PFSK-1 (cell line): ENCODE results near the gene PEX12.

Experiments used
- FOXP2 ChIP-seq: optimal IDR thresholded peaks from 2 replicates; pipeline ENCODE3; 2011; ENCODE audit warnings: borderline replicate concordance, control low read depth, inconsistent platforms; ENCODE audit not compliant: insufficient read depth; ENCODE audit errors: extremely low read length, extremely low read depth
- POLR2AphosphoS5 ChIP-seq: IDR thresholded peaks from 2 replicates; pipeline ENCODE4 v1.6.1; 2012; ENCODE audit warnings: low read depth, mild to moderate bottlenecking, control low read depth, low read length, moderate library complexity
- REST ChIP-seq, 2 experiments: IDR thresholded peaks; 2 replicates each; pipeline versions ENCODE4 v1.6.1 to v1.8.0; 2011 to 2012; ENCODE audit warnings: low read depth in 2 of 2, low read length in 2 of 2, control low read depth in 1 of 2, inconsistent platforms in 1 of 2, mild to moderate bottlenecking in 1 of 2, moderate library complexity in 1 of 2; ENCODE audit not compliant: insufficient read depth in 1 of 2
- SIN3A ChIP-seq: IDR thresholded peaks from 2 replicates; pipeline ENCODE4 v1.6.1; 2012; ENCODE audit warnings: mild to moderate bottlenecking, low read length, moderate library complexity, borderline replicate concordance; ENCODE audit not compliant: insufficient read depth
- TAF1 ChIP-seq: IDR thresholded peaks from 2 replicates; pipeline ENCODE4 v1.6.1; 2012; ENCODE audit warnings: low read length, control low read depth, borderline replicate concordance; ENCODE audit not compliant: insufficient read depth

Gene PEX12

GRCh38 chr17:35605678-35606077, 27.3 kb upstream of the PEX12 start:
- TF ChIP-seq SIN3A (no peak), POLR2AphosphoS5 (no peak), REST (IDR thresholded peaks at IDR 0.05; ENCODE audit: insufficient read depth in 1 of 2, low read depth in 2 of 2, low read length in 2 of 2) (no peak), TAF1 (no peak), FOXP2 (no peak)

GRCh38 chr17:35603674-35604073, 25.3 kb upstream of the PEX12 start:
- no peak for TF ChIP-seq POLR2AphosphoS5
- no peak for TF ChIP-seq SIN3A
- no peak for TF ChIP-seq FOXP2
- TF ChIP-seq REST (IDR thresholded peaks at IDR 0.05; ENCODE audit: insufficient read depth in 1 of 2, low read depth in 2 of 2, low read length in 2 of 2) = no peak
- TF ChIP-seq TAF1 = no peak

- TF ChIP-seq REST (IDR thresholded peaks at IDR 0.05; ENCODE audit: insufficient read depth in 1 of 2, low read depth in 2 of 2, low read length in 2 of 2) = no peak
- TF ChIP-seq SIN3A = no peak
- no peak for TF ChIP-seq TAF1
- no peak for TF ChIP-seq POLR2AphosphoS5
- no peak for TF ChIP-seq FOXP2
Observed at GRCh38 chr17:35597604-35598003, 19.2 kb upstream of the PEX12 start.

- TF ChIP-seq REST (IDR thresholded peaks at IDR 0.05; ENCODE audit: insufficient read depth in 1 of 2, low read depth in 2 of 2, low read length in 2 of 2) = no peak
- TF ChIP-seq TAF1 = no peak
- TF ChIP-seq SIN3A = no peak
- no peak for TF ChIP-seq POLR2AphosphoS5
- TF ChIP-seq FOXP2 = no peak
Observed at GRCh38 chr17:35596530-35597233, 18.3 kb upstream of the PEX12 start.

GRCh38 chr17:35596072-35596471, 17.7 kb upstream of the PEX12 start:
- TF ChIP-seq TAF1 (no peak), FOXP2 (no peak), REST (IDR thresholded peaks at IDR 0.05; ENCODE audit: insufficient read depth in 1 of 2, low read depth in 2 of 2, low read length in 2 of 2) (no peak), SIN3A (no peak), POLR2AphosphoS5 (no peak)
